Measurements from ENCODE around the gene LIG1. TPM values are rescaled to one million over a fixed set of nuclear protein-coding genes. Genes with fewer than 3 reads are reported as not detected.

Gene LIG1
- total and polyA plus RNA-seq, 9 of the 15 experiments (the other 6 are each of a cell fraction or from before 2014, with no cell fraction given), result 9.6 to 114 (median 71.1) TPM

DNA sequence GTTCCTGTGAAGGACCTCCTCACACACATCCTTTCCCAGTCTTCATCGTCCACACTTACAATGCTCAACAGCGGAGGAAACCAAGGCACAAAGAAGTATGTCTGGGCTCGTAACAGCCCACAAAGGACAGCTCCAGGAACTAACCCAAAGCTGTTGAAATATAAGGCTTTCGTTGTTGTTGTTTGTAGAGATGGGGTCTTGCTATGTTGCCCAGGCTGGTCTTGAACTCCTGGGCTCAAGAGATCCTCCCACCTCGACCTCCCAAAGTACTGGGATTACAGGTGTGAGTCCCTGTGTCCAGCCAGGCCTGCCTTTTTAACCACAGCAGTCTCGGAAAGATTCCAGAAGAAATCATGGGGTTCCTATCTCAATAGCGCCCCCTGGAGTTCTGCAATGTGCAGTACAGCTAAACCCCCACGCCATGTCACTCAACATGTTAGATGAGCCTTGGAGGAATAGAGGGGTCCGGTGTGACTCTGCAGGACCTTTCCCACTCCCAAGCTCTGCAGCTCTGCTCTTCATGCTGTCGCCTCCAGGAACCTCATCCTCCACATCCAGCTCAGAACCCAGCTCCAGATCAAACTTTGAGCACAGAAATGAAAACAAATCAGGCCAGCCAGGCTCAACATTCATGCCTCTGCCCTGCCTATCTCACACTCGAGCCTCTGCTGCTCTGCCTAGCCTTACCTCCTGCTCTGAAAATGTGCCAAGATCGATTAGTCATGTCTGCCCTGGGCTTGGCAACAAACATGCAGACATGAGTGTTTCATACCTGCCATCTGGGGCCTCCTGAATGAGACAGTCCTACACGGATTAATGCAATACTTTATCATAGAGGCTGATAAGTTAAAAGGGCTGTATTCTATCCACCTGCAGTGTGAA, 67.0 kb downstream of the LIG1 start (continued):
- TF ChIP-seq, protein P1, sequence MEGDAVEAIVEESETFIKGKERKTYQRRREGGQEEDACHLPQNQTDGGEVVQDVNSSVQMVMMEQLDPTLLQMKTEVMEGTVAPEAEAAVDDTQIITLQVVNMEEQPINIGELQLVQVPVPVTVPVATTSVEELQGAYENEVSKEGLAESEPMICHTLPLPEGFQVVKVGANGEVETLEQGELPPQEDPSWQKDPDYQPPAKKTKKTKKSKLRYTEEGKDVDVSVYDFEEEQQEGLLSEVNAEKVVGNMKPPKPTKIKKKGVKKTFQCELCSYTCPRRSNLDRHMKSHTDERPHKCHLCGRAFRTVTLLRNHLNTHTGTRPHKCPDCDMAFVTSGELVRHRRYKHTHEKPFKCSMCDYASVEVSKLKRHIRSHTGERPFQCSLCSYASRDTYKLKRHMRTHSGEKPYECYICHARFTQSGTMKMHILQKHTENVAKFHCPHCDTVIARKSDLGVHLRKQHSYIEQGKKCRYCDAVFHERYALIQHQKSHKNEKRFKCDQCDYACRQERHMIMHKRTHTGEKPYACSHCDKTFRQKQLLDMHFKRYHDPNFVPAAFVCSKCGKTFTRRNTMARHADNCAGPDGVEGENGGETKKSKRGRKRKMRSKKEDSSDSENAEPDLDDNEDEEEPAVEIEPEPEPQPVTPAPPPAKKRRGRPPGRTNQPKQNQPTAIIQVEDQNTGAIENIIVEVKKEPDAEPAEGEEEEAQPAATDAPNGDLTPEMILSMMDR (IDR thresholded peaks at IDR 0.05 in 2 of 3, conservative IDR thresholded peaks at IDR 0.05 in 1 of 3; ENCODE audit: insufficient read depth in 2 of 3, low read depth in 1 of 3, low read length in 3 of 3), result peak; percentile 86 to 91 (median 90)
- TF ChIP-seq EZH2 (IDR thresholded peaks at IDR 0.05; ENCODE audit: borderline replicate concordance, low read depth, low read length), result no peak
- TF ChIP-seq LEF1 (IDR thresholded peaks at IDR 0.05), result peak; percentile 49; the same call in 1 of the 2 replicates
- TF ChIP-seq, protein P2, sequence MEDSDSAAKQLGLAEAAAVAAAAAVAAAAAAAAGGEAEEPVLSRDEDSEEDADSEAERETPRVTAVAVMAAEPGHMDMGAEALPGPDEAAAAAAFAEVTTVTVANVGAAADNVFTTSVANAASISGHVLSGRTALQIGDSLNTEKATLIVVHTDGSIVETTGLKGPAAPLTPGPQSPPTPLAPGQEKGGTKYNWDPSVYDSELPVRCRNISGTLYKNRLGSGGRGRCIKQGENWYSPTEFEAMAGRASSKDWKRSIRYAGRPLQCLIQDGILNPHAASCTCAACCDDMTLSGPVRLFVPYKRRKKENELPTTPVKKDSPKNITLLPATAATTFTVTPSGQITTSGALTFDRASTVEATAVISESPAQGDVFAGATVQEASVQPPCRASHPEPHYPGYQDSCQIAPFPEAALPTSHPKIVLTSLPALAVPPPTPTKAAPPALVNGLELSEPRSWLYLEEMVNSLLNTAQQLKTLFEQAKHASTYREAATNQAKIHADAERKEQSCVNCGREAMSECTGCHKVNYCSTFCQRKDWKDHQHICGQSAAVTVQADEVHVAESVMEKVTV (CRISPR knock-in tag; IDR thresholded peaks at IDR 0.05), result peak; percentile 50; the same call in 1 of the 2 replicates
- TF ChIP-seq RBM39 (optimal IDR thresholded peaks at IDR 0.05; ENCODE audit: low read depth, low read length), result no peak
- TF ChIP-seq FOXK2 (conservative IDR thresholded peaks at IDR 0.05 in 1 of 2, IDR thresholded peaks at IDR 0.05 in 1 of 2; ENCODE audit: low read depth in 2 of 2), result 0 out of 4 replicates have a peak, but pooled peaks of 1 of the 2 experiments have one; percentile 47
- TF ChIP-seq SMC3 (conservative IDR thresholded peaks at IDR 0.05; ENCODE audit: insufficient read depth, low read depth, low read length), result peak; percentile 84
- TF ChIP-seq STAG1 (CRISPR knock-in tag; IDR thresholded peaks at IDR 0.05; ENCODE audit: borderline replicate concordance), result peak; percentile 55; the same call in 1 of the 2 replicates
- 0 out of 2 replicates have a peak, but pooled peaks have one; percentile 16 for TF ChIP-seq MYC (IDR thresholded peaks at IDR 0.05; ENCODE audit: low read depth, low read length)
- TF ChIP-seq MYC (CRISPR knock-in tag; IDR thresholded peaks at IDR 0.05; ENCODE audit: borderline replicate concordance, low read depth), result no peak

Data from K562 (cell line).